ENCODE measurements around the gene GLO1. TPM values are rescaled to one million over a fixed set of nuclear protein-coding genes. Genes with fewer than 3 reads are reported as not detected.

The GLO1 gene
- total and polyA plus RNA-seq, 9 of the 15 experiments (the other 6 are each of a cell fraction or from before 2014, with no cell fraction given): 155 to 331 (median 203) TPM

- Histone ChIP-seq H3K27ac (ENCODE audit: extremely low read depth, low read depth, low read length) (no peak overlapping the region), H3K36me3 (ENCODE audit: control insufficient read depth, insufficient read depth, low read length) (no peaks in the 10 kb centered on the region), H4K20me1 (replicated peaks; ENCODE audit: control insufficient read depth, insufficient read depth, low read length) (no peaks in the 10 kb centered on the region), H3K4me3 (no peak overlapping the region), H3K4me1 (replicated peaks in 1 of 2; ENCODE audit: control insufficient read depth in 2 of 2, insufficient read depth in 2 of 2, low read length in 2 of 2) (peaks cover 3% of the 10 kb centered on the region in 2 experiments; a peak in 3 of 5 replicates), H3K4me2 (ENCODE audit: insufficient read depth, low read length) (no peak overlapping the region), H3K9me3 (replicated peaks; ENCODE audit: control insufficient read depth, insufficient read depth, low read depth, low read length) (no peaks in the 10 kb centered on the region), H3K9ac (ENCODE audit: insufficient read depth in 1 of 2, low read depth in 2 of 2, low read length in 2 of 2) (no peak overlapping the region), H3K27me3 (ENCODE audit: control insufficient read depth in 2 of 2, insufficient read depth in 2 of 2, low read length in 2 of 2) (peaks cover 0 to 3% of the 10 kb centered on the region in 2 experiments; a peak in 3 of 5 replicates), H3K9me1 (ENCODE audit: control insufficient read depth, insufficient read depth, low read length) (no peaks in the 10 kb centered on the region), H3K79me2 (ENCODE audit: control insufficient read depth, insufficient read depth, low read length) (no peaks in the 10 kb centered on the region), H2AFZ (ENCODE audit: low read depth, low read length) (no peak overlapping the region)
- no peak for FAIRE-seq
- in situ Hi-C loops (cut with MboI): no loop called here
- WGBS (ENCODE audit: insufficient coverage, low coverage, missing lambda C conversion rate): 0% methylated on average over 1 of the region's 1 CpG
- ChIA-PET POLR2A (no interaction called here), CTCF (ENCODE audit: low intra/inter-chr PET ratio) (no interaction called here)
- intact Hi-C loops (cut with micrococcal nuclease): no loop called here
- BruUV-seq (replicated peaks): no TSS peak
- no peak for ATAC-seq
- DNase-seq (ENCODE audit: extremely low read depth in 1 of 4, low spot score in 3 of 4): no peak
- TF ChIP-seq NFRKB (IDR thresholded peaks at IDR 0.05; ENCODE audit: low read depth) (no peak), CTCFL (IDR thresholded peaks at IDR 0.05; ENCODE audit: borderline replicate concordance, insufficient read depth, low read depth, low read length, poor library complexity, severe bottlenecking) (no peak), E2F6 (IDR thresholded peaks at IDR 0.05; ENCODE audit: borderline replicate concordance in 1 of 2, extremely low read depth in 1 of 2, insufficient read depth in 1 of 2, insufficient read length in 1 of 2, low read depth in 1 of 2, low read length in 1 of 2, poor library complexity in 1 of 2, severe bottlenecking in 1 of 2) (no peak), BACH1 (tag; IDR thresholded peaks at IDR 0.05) (no peak), CEBPZ (IDR thresholded peaks at IDR 0.05; ENCODE audit: borderline replicate concordance, low read depth, low read length) (no peak), EHMT2 (IDR thresholded peaks at IDR 0.05) (no peak), SFPQ (IDR thresholded peaks at IDR 0.05; ENCODE audit: low read depth, low read length) (no peak), ZNF280A (IDR thresholded peaks at IDR 0.05; ENCODE audit: low read depth, partially characterized antibody) (no peak), CSDE1 (IDR thresholded peaks at IDR 0.05) (no peak), TBL1XR1 (IDR thresholded peaks at IDR 0.05; ENCODE audit: low read length in 2 of 2) (no peak)
Observed at GRCh38 chr6:38644951-38645350, 58.0 kb downstream of the GLO1 start.
